ENCODE data around the gene PPARGC1A.

- no peak for TF ChIP-seq E2F8 (IDR thresholded peaks at IDR 0.05; ENCODE audit: low read depth, partially characterized antibody)
- no peak for TF ChIP-seq NRF1 (conservative IDR thresholded peaks at IDR 0.05; ENCODE audit: low read depth, low read length)
- TF ChIP-seq NFIC (IDR thresholded peaks at IDR 0.05; ENCODE audit: low read depth, low read length), result no peak
- no peak for TF ChIP-seq MEF2A (IDR thresholded peaks at IDR 0.05; ENCODE audit: insufficient read depth, low read depth, low read length)
- TF ChIP-seq CTCF (IDR thresholded peaks at IDR 0.05 in 2 of 3, conservative IDR thresholded peaks at IDR 0.05 in 1 of 3; ENCODE audit: control insufficient read depth in 2 of 3, extremely low read depth in 1 of 3, insufficient read depth in 1 of 3, low read depth in 3 of 3, low read length in 3 of 3), result no peak
- no peak for TF ChIP-seq HCFC1 (IDR thresholded peaks at IDR 0.05; ENCODE audit: low read length)
These were observed 14.5 kb downstream of the PPARGC1A start for GRCh38 chr4:23875317-23875716.
